Activated naive CD8-positive, alpha-beta T cell treated with anti-CD3 and anti-CD28 coated beads, Interleukin-2, amount 50 U/mL, for 24 hours (primary cell): ENCODE results near the gene TPCN1.
A peak's percentile ranks its signal among the peaks of the same experiment; 100 is the strongest.

ENCODE experiments used
- ATAC-seq: fragments of 150-1000 bp; cut with Tn5 transposase; one replicate; pipeline ENCODE4 v1.10.0; 2021
- DNase-seq: peaks from one replicate; pipeline ENCODE4 v3.0.0; 2021
- H3K27ac Mint-ChIP-seq: one replicate; pipeline ENCODE4 v1.8.0; 2021; ENCODE audit warnings: mild to moderate bottlenecking, mixed read lengths
- H3K27me3 Mint-ChIP-seq: one replicate; pipeline ENCODE4 v1.8.0; 2021; ENCODE audit warnings: mixed read lengths
- H3K36me3 Mint-ChIP-seq: one replicate; pipeline ENCODE4 v1.8.0; 2021; ENCODE audit warnings: low read depth, mixed read lengths
- H3K4me1 Mint-ChIP-seq: one replicate; pipeline ENCODE4 v1.8.0; 2021; ENCODE audit warnings: mixed read lengths
- H3K4me3 Mint-ChIP-seq: one replicate; pipeline ENCODE4 v1.8.0; 2021; ENCODE audit warnings: mild to moderate bottlenecking, moderate library complexity, mixed read lengths
- H3K9me3 Mint-ChIP-seq: one replicate; pipeline ENCODE4 v1.8.0; 2021; ENCODE audit warnings: mixed read lengths

TPCN1 gene

DNA sequence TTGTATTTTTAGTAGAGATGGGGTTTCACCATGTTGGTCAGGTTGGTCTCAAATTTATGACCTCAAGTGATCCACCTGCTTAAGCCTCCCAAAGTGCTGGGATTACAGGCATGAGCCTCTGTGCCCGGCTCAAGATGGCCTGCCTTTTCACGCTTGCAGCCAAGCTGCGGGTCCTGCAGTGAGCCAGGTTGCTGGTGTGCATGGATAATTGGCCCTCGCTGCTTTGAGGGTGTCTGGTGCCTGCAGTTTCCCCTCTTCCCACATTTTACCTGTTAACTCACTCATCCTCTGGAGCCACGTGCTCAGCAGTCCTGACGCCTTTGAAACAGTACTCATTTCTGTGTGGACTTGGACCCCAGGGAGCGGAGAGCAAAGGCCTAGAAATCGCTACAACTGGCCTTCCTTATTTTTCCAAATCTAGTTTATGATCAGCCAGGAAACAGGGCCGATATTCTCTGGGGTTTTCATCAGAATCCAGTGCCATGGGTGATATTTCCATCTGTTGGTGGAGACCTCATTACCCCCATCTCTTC lies 42.2 kb downstream of the TPCN1 start:
- Mint-ChIP-seq H3K27ac (no peak overlapping the region), H3K4me3 (no peak overlapping the region), H3K9me3 (no peaks in the 10 kb centered on the region), H3K27me3 (no peaks in the 10 kb centered on the region), H3K4me1 (peaks cover 45% of the 10 kb centered on the region), H3K36me3 (peaks cover 36% of the 10 kb centered on the region)
- DNase-seq (no peak), ATAC-seq (no peak)

DNA sequence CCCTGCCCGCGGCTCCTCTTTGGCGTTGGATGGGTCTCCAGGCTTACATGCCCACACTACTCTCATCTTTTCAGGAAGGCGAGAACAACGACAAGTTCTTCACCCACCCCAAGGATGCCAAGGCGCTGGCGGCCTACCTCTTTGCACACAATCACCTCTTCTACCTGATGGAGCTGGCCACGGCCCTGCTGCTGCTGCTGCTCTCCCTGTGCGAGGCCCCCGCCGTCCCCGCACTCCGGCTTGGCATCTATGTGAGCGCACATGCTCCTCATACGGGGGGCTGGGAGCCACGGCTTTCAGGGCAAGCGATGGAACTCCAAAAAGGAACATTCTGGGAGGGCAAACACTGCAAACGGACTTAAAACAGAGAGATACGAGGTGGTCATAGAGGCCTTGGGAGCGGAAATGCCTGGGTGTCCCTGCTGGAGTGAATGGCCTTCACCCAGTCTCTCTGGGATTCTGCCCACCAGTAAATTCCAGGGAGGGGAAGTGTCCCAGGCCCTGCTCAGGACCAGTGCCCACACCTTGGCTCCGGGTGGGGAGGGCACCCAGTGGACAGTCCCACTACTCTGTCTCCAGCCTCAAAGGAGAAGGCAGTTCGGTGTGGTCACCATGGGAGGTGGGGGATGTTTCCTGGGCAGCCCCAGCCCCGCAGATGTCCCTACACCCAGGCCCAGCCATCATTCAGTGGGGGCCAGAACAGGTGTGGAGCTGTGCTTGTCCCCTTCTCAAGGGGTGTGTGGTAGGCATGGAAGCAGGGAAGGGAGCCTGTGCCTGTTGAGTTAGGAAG lies 45.0 kb downstream of the TPCN1 start:
- Mint-ChIP-seq H3K36me3 (peaks cover 39% of the 10 kb centered on the region), H3K27ac (no peak overlapping the region), H3K27me3 (no peaks in the 10 kb centered on the region), H3K4me1 (peaks cover 27% of the 10 kb centered on the region), H3K9me3 (no peaks in the 10 kb centered on the region), H3K4me3 (no peak overlapping the region)
- ATAC-seq (no peak), DNase-seq (no peak)

DNA sequence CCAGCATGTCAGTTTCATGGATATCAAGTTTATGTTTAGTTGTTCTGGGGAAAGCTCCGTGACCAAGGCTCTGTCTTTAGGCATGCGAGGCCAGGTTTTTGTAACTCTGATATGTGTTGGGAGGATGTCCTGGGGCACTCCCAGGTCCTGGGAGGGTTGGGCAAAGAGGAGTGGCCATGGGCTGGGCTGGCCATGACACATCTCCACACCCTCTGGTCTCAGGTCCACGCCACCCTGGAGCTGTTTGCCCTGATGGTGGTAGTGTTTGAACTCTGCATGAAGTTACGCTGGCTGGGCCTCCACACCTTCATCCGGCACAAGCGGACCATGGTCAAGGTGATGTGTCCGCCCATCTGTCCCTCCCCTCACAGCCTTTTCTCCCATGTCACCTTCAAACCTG lies 46.4 kb downstream of the TPCN1 start:
- Mint-ChIP-seq H3K27me3 (no peaks in the 10 kb centered on the region), H3K27ac (no peak overlapping the region), H3K9me3 (no peaks in the 10 kb centered on the region), H3K36me3 (peaks cover 40% of the 10 kb centered on the region), H3K4me1 (peaks cover 23% of the 10 kb centered on the region), H3K4me3 (no peak overlapping the region)
- DNase-seq (no peak), ATAC-seq (no peak)

DNA sequence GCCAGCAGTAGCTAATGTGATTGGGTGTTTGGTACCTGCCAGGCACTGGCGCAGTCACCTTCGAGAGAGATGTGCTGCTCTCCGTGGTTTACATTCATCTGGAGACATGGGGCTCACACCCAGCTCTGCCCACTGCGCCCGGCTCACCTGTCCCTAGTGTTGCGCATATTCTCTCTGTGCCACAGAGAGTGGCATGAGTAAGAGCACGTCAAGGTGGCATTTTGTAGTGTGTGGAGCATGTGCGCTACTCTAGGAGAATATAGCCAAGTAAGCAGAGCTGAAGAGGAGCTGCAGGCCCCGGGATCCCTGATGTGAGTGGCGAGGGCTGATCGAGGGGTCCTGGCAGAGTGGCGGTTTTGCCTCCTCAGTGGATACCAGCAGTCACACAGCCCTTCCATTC lies 46.9 kb downstream of the TPCN1 start:
- DNase-seq = no peak
- peaks cover 39% of the 10 kb centered on the region for H3K36me3 Mint-ChIP-seq
- H3K4me1 Mint-ChIP-seq = peaks cover 20% of the 10 kb centered on the region
- H3K9me3 Mint-ChIP-seq = no peaks in the 10 kb centered on the region
- ATAC-seq = no peak
- no peak overlapping the region for H3K4me3 Mint-ChIP-seq
- no peak overlapping the region for H3K27ac Mint-ChIP-seq
- no peaks in the 10 kb centered on the region for H3K27me3 Mint-ChIP-seq

DNA sequence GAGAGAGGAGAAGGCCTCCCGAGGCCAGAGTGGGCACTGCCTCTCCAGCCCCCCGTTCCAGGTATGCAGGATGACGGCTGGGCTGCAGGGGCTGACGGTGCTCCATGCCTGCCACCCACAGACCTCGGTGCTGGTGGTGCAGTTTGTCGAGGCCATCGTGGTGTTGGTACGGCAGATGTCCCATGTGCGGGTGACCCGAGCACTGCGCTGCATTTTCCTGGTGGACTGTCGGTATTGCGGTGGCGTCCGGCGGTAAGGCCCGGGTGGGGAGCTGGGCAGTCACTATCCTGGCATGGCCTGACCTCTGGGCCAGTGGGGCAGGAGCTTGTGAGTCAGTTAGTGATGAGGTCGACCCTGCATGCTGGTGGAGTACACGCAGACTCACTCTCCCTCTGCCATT lies 47.4 kb downstream of the TPCN1 start:
- Mint-ChIP-seq H3K27me3 (no peaks in the 10 kb centered on the region), H3K4me3 (no peak overlapping the region), H3K27ac (no peak overlapping the region), H3K4me1 (peaks cover 16% of the 10 kb centered on the region), H3K36me3 (peaks cover 36% of the 10 kb centered on the region), H3K9me3 (no peaks in the 10 kb centered on the region)
- DNase-seq = no peak
- ATAC-seq = no peak

- ATAC-seq (no peak), DNase-seq (no peak)
- no peak overlapping the region for H3K27ac Mint-ChIP-seq
- H3K4me1 Mint-ChIP-seq = peaks cover 9% of the 10 kb centered on the region
- peaks cover 29% of the 10 kb centered on the region for H3K36me3 Mint-ChIP-seq
- no peaks in the 10 kb centered on the region for H3K27me3 Mint-ChIP-seq
- H3K4me3 Mint-ChIP-seq = no peak overlapping the region
- no peaks in the 10 kb centered on the region for H3K9me3 Mint-ChIP-seq
Observed at GRCh38 chr12:113269257-113269943, 48.1 kb downstream of the TPCN1 start.

- H3K27me3 Mint-ChIP-seq = no peaks in the 10 kb centered on the region
- no peak for ATAC-seq
- H3K36me3 Mint-ChIP-seq = peaks cover 28% of the 10 kb centered on the region
- no peak overlapping the region for H3K27ac Mint-ChIP-seq
- peaks cover 9% of the 10 kb centered on the region for H3K4me1 Mint-ChIP-seq
- no peak overlapping the region for H3K4me3 Mint-ChIP-seq
- no peaks in the 10 kb centered on the region for H3K9me3 Mint-ChIP-seq
- DNase-seq = no peak
Observed at GRCh38 chr12:113270709-113271009, 49.4 kb downstream of the TPCN1 start.

- H3K27me3 Mint-ChIP-seq = no peaks in the 10 kb centered on the region
- no peak overlapping the region for H3K4me3 Mint-ChIP-seq
- no peaks in the 10 kb centered on the region for H3K9me3 Mint-ChIP-seq
- DNase-seq (no peak), ATAC-seq (no peak)
- no peak overlapping the region for H3K27ac Mint-ChIP-seq
- peaks cover 9% of the 10 kb centered on the region for H3K4me1 Mint-ChIP-seq
- peaks cover 22% of the 10 kb centered on the region for H3K36me3 Mint-ChIP-seq
Observed at GRCh38 chr12:113271466-113271852, 50.2 kb downstream of the TPCN1 start.

DNA sequence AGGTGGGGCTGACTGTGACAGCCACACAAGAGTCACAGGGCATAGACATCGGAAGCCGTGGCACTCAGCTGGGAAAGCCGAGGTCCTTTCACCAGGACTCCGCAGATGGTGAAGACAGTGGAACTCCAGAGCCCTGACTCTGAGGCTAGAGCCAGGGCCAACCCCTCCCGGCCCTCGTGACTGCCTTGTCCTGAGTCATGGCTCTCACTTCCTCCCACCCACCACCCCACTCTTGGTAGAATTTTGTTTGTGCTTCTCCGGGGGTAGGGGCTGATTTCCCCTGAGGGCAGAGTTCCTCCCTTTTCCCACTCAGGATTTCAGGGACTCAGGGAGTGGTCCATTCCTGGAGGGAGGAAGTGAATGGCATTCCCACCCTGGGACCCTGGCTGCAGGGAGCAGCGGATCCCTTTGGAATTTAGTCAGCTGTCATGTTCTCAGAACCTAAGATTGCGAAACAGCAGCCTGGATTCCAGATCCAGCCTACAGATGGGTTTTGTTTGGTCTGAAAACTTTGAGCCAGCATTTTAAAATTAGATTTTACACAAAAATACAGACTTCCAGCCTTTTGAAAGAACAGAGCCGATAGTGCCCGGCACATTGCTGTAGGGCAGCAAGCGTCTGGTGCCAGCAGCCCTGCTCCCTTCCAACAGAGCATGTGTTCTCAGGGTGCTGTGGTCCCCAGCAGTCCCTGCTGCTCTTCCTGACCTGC lies 50.7 kb downstream of the TPCN1 start:
- Mint-ChIP-seq H3K27me3 (no peaks in the 10 kb centered on the region), H3K36me3 (peaks cover 20% of the 10 kb centered on the region), H3K27ac (no peak overlapping the region), H3K9me3 (no peaks in the 10 kb centered on the region), H3K4me1 (peaks cover 9% of the 10 kb centered on the region), H3K4me3 (no peak overlapping the region)
- peak; percentile 77 for ATAC-seq
- DNase-seq = peak; percentile 16

DNA sequence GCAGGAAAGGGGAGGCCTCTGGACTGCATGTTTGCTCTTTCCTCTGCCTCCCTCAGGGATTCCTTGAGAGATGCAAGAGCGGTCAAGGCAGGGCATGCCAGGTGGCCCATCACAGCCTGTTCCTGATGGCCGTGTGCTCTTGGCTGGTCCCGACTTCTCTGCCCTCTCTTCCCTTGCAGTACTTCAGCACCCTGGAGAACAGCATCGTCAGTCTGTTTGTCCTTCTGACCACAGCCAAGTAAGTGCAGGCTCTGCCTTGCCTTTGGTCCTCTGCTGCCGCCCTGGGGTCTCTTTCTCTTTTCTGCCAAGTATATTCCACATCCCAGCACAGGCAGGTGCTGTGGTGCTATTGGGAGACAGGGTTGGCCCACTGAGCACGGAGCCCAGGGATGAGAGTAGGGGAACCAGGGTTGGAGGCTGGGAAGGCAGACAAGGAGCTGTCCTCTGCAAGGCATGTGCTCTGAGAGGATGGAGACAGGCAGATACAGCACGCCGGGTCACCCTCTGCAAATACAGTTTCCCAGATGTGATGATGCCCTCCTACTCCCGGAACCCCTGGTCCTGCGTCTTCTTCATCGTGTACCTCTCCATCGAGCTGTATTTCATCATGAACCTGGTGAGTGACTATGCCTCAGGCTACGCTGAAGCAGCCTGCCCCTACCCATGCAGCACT lies 51.9 kb downstream of the TPCN1 start:
- no peaks in the 10 kb centered on the region for H3K9me3 Mint-ChIP-seq
- no peak overlapping the region for H3K27ac Mint-ChIP-seq
- no peak for ATAC-seq
- peaks cover 9% of the 10 kb centered on the region for H3K4me1 Mint-ChIP-seq
- H3K36me3 Mint-ChIP-seq = peaks cover 18% of the 10 kb centered on the region
- no peak for DNase-seq
- no peaks in the 10 kb centered on the region for H3K27me3 Mint-ChIP-seq
- no peak overlapping the region for H3K4me3 Mint-ChIP-seq

DNA sequence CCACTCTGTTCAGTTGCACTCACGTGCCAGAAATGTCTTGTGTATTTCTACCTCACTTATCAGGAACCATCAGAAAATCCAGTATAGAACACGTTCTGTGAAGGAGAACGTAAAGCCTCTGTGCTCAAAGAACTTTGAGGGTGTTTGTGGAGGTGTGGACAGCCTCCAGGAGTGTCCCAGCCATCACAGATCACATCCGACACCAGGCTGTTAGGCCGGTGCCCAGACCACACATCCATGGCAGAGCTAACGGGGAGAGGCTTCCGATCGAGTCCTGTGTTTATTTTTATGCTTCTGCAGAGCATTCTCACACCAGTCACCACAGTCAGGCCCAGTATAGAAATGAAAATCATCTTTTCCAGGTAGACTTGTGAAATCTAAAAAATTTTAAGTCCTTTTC lies 53.6 kb downstream of the TPCN1 start:
- H3K9me3 Mint-ChIP-seq = no peaks in the 10 kb centered on the region
- H3K4me3 Mint-ChIP-seq = no peak overlapping the region
- H3K36me3 Mint-ChIP-seq = peaks cover 21% of the 10 kb centered on the region
- no peak for DNase-seq
- H3K27me3 Mint-ChIP-seq = no peaks in the 10 kb centered on the region
- peaks cover 13% of the 10 kb centered on the region for H3K4me1 Mint-ChIP-seq
- ATAC-seq = no peak
- no peak overlapping the region for H3K27ac Mint-ChIP-seq

- DNase-seq = no peak
- no peak overlapping the region for H3K27ac Mint-ChIP-seq
- H3K27me3 Mint-ChIP-seq = no peaks in the 10 kb centered on the region
- H3K9me3 Mint-ChIP-seq = no peaks in the 10 kb centered on the region
- ATAC-seq = no peak
- peaks cover 23% of the 10 kb centered on the region for H3K36me3 Mint-ChIP-seq
- peaks cover 13% of the 10 kb centered on the region for H3K4me1 Mint-ChIP-seq
- H3K4me3 Mint-ChIP-seq = no peak overlapping the region
Observed at GRCh38 chr12:113276306-113276705, 55.0 kb downstream of the TPCN1 start.

- H3K4me1 Mint-ChIP-seq = peaks cover 6% of the 10 kb centered on the region
- no peaks in the 10 kb centered on the region for H3K9me3 Mint-ChIP-seq
- no peaks in the 10 kb centered on the region for H3K27me3 Mint-ChIP-seq
- no peak overlapping the region for H3K27ac Mint-ChIP-seq
- H3K4me3 Mint-ChIP-seq = no peak overlapping the region
- peaks cover 24% of the 10 kb centered on the region for H3K36me3 Mint-ChIP-seq
- DNase-seq = no peak
- no peak for ATAC-seq
Observed at GRCh38 chr12:113276946-113277500, 55.8 kb downstream of the TPCN1 start.

DNA sequence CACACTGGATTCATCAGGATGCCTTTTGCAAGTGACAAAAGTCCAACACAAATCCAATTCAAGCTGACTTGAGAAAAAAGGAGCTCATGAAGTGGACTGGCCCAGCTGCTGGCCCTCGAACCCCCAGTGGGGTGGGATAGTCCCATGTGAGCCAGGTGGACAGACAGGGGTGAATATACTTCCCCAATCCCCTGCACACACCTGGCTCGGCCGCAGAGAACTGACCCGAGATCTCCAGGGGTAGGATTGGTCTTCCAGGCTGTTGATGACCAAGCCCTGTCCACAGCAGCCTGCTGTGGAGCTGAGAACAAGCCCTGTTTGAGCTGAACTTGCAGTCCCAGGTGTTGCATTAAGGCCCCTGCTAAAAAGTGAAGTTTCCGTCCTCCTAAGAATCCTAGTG lies 56.2 kb downstream of the TPCN1 start:
- peaks cover 22% of the 10 kb centered on the region for H3K36me3 Mint-ChIP-seq
- H3K27ac Mint-ChIP-seq = no peak overlapping the region
- no peaks in the 10 kb centered on the region for H3K9me3 Mint-ChIP-seq
- peaks cover 3% of the 10 kb centered on the region for H3K4me1 Mint-ChIP-seq
- H3K27me3 Mint-ChIP-seq = no peaks in the 10 kb centered on the region
- H3K4me3 Mint-ChIP-seq = no peak overlapping the region
- DNase-seq (no peak), ATAC-seq (no peak)
